ENCODE measurements around the gene BMP5.

Gene BMP5

GRCh38 chr6:55898342-55898741 lies 23.0 kb upstream of the BMP5 start:
- no peaks in the 10 kb centered on the region for H3K27me3 ChIP-seq (ENCODE audit: control insufficient read depth, insufficient read depth, low read length)
- H3K4me3 ChIP-seq (ENCODE audit: low read length): no peak overlapping the region
- peaks cover 9% of the 10 kb centered on the region for H3K4me1 ChIP-seq (ENCODE audit: control insufficient read depth, low read depth, low read length)
- H3K9ac ChIP-seq (ENCODE audit: low read length): no peak overlapping the region
- no peaks in the 10 kb centered on the region for H3K36me3 ChIP-seq (ENCODE audit: control insufficient read depth, low read depth, low read length)
- H3K9me3 ChIP-seq (ENCODE audit: control insufficient read depth, low read depth, low read length): no peaks in the 10 kb centered on the region
- H3K27ac ChIP-seq (ENCODE audit: low read length): no peak overlapping the region

- H3K9me3 ChIP-seq (ENCODE audit: control insufficient read depth, low read depth, low read length): no peaks in the 10 kb centered on the region
- H3K27ac ChIP-seq (ENCODE audit: low read length): no peak overlapping the region
- no peak overlapping the region for H3K4me3 ChIP-seq (ENCODE audit: low read length)
- no peaks in the 10 kb centered on the region for H3K27me3 ChIP-seq (ENCODE audit: control insufficient read depth, insufficient read depth, low read length)
- no peaks in the 10 kb centered on the region for H3K36me3 ChIP-seq (ENCODE audit: control insufficient read depth, low read depth, low read length)
- no peak overlapping the region for H3K9ac ChIP-seq (ENCODE audit: low read length)
- peaks cover 9% of the 10 kb centered on the region for H3K4me1 ChIP-seq (ENCODE audit: control insufficient read depth, low read depth, low read length)
These were observed 22.0 kb upstream of the BMP5 start for GRCh38 chr6:55897346-55897745.

DNA sequence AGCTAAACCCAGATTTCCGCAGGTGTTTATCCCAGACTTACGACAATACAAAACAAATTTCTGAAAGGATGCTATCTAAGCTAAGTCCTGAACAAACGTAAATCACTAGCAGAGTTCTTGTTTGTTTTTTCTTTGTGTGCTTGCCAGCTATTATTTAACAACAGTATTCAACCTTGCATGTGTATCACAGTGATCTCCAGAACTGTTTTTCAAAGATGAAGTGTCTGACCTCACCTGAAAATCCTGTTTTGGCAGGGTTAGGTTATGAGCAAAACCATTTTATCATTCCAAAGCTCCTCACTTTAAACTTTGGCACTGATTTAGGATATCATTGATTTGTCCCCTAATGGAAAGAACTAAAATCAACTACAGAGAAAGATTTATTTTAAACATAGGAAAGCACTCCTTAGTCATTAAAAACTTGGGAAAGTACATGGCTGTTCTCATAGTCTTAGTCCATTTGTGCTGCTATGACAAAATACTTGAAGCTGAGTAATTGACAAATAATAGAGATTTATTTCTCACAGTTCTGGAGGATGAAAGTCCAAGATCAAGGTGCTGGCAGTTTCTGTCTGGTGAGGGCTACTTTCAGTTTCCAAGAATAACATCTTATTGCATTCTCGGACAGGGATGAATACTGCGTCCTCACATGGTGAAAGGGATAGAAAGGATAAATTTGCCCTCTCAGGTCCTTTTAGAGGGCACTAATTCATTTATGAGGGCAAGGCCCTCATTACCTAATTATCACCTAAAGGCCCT lies 20.8 kb upstream of the BMP5 start:
- peaks cover 9% of the 10 kb centered on the region for H3K4me1 ChIP-seq (ENCODE audit: control insufficient read depth, low read depth, low read length)
- no peaks in the 10 kb centered on the region for H3K36me3 ChIP-seq (ENCODE audit: control insufficient read depth, low read depth, low read length)
- H3K27ac ChIP-seq (ENCODE audit: low read length): no peak overlapping the region
- H3K9me3 ChIP-seq (ENCODE audit: control insufficient read depth, low read depth, low read length): no peaks in the 10 kb centered on the region
- no peak overlapping the region for H3K9ac ChIP-seq (ENCODE audit: low read length)
- no peak overlapping the region for H3K4me3 ChIP-seq (ENCODE audit: low read length)
- H3K27me3 ChIP-seq (ENCODE audit: control insufficient read depth, insufficient read depth, low read length): no peaks in the 10 kb centered on the region

DNA sequence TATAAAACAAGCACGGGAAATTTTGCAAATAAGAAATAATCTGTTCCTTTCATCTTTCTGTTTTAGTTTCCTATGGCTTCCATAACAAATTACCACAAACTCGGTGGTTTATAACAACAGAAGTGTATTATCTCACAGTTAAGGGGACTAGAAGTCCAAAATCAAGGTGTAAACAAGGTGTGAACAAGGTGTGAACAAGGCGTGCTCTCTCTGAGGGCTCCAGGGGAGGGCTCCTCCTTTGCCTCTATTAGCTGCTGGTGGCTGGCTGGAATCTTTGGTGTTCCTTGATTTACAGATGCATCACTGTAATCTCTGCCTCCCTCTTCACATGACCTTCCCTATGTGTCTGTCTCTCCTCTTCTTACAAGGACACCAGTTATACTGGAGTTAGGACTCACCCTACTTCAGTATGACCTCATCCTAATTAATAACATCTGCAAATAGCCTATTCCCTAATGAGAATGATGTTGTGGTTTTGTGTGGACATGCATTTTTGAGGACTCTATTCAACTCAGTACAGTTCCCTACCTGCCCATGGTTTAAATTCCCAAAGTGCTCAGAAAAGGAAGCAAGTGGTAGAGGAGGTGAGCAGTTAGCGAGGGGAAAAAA lies 17.5 kb upstream of the BMP5 start:
- no peaks in the 10 kb centered on the region for H3K27me3 ChIP-seq (ENCODE audit: control insufficient read depth, insufficient read depth, low read length)
- no peak overlapping the region for H3K4me3 ChIP-seq (ENCODE audit: low read length)
- H3K9me3 ChIP-seq (ENCODE audit: control insufficient read depth, low read depth, low read length): no peaks in the 10 kb centered on the region
- no peak overlapping the region for H3K27ac ChIP-seq (ENCODE audit: low read length)
- no peaks in the 10 kb centered on the region for H3K36me3 ChIP-seq (ENCODE audit: control insufficient read depth, low read depth, low read length)
- no peak overlapping the region for H3K9ac ChIP-seq (ENCODE audit: low read length)
- peaks cover 9% of the 10 kb centered on the region for H3K4me1 ChIP-seq (ENCODE audit: control insufficient read depth, low read depth, low read length)

GRCh38 chr6:55888917-55889316 lies 13.5 kb upstream of the BMP5 start:
- Histone ChIP-seq H3K9ac (ENCODE audit: low read length) (no peak overlapping the region), H3K4me3 (ENCODE audit: low read length) (no peak overlapping the region), H3K27ac (ENCODE audit: low read length) (no peak overlapping the region)

GRCh38 chr6:55886185-55886836 lies 10.9 kb upstream of the BMP5 start:
- Histone ChIP-seq H3K27ac (ENCODE audit: low read length) (no peak overlapping the region), H3K27me3 (ENCODE audit: control insufficient read depth, insufficient read depth, low read length) (no peaks in the 10 kb centered on the region), H3K9me3 (ENCODE audit: control insufficient read depth, low read depth, low read length) (no peaks in the 10 kb centered on the region), H3K36me3 (ENCODE audit: control insufficient read depth, low read depth, low read length) (no peaks in the 10 kb centered on the region), H3K4me1 (ENCODE audit: control insufficient read depth, low read depth, low read length) (no peaks in the 10 kb centered on the region), H3K4me3 (ENCODE audit: low read length) (no peak overlapping the region), H3K9ac (ENCODE audit: low read length) (no peak overlapping the region)

More at GRCh38 chr6:55888917-55889316, 13.5 kb upstream of the BMP5 start:
- Histone ChIP-seq H3K4me1 (ENCODE audit: control insufficient read depth, low read depth, low read length) (no peaks in the 10 kb centered on the region), H3K9me3 (ENCODE audit: control insufficient read depth, low read depth, low read length) (no peaks in the 10 kb centered on the region), H3K27me3 (ENCODE audit: control insufficient read depth, insufficient read depth, low read length) (no peaks in the 10 kb centered on the region), H3K36me3 (ENCODE audit: control insufficient read depth, low read depth, low read length) (no peaks in the 10 kb centered on the region)

GRCh38 chr6:55882718-55883569 lies 7.6 kb upstream of the BMP5 start:
- H3K9me3 ChIP-seq (ENCODE audit: control insufficient read depth, low read depth, low read length): no peaks in the 10 kb centered on the region
- no peak overlapping the region for H3K27ac ChIP-seq (ENCODE audit: low read length)
- no peaks in the 10 kb centered on the region for H3K27me3 ChIP-seq (ENCODE audit: control insufficient read depth, insufficient read depth, low read length)
- H3K36me3 ChIP-seq (ENCODE audit: control insufficient read depth, low read depth, low read length): no peaks in the 10 kb centered on the region
- H3K4me3 ChIP-seq (ENCODE audit: low read length): no peak overlapping the region
- H3K4me1 ChIP-seq (ENCODE audit: control insufficient read depth, low read depth, low read length): no peaks in the 10 kb centered on the region
- H3K9ac ChIP-seq (ENCODE audit: low read length): no peak overlapping the region

- Histone ChIP-seq H3K36me3 (ENCODE audit: control insufficient read depth, low read depth, low read length) (no peaks in the 10 kb centered on the region), H3K27me3 (ENCODE audit: control insufficient read depth, insufficient read depth, low read length) (no peaks in the 10 kb centered on the region), H3K4me3 (ENCODE audit: low read length) (no peak overlapping the region), H3K9me3 (ENCODE audit: control insufficient read depth, low read depth, low read length) (no peaks in the 10 kb centered on the region), H3K27ac (ENCODE audit: low read length) (no peak overlapping the region), H3K4me1 (ENCODE audit: control insufficient read depth, low read depth, low read length) (peaks cover 33% of the 10 kb centered on the region), H3K9ac (ENCODE audit: low read length) (no peak overlapping the region)
These were observed 1.9 kb upstream of the BMP5 start for GRCh38 chr6:55877283-55877682.

DNA sequence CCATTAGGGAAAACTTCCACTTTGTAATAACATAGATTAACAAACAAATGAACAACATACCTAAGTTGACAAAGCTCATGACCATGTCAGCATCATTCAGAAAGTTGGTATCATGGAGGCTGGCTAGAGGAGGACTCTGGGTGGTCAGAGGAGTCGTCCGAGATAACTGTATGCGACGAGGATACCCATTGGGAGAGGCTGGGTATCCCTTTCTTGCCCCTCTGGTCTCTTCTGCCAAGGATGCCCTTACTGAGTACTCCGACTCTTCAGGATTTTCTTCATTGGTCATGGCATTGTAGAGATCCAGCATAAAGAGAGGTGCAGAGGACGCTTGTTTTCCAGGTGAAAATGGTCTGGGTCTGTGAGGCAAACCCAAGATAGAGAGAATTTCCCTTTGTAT lies 1.1 kb downstream of the BMP5 start:
- H3K36me3 ChIP-seq (ENCODE audit: control insufficient read depth, low read depth, low read length): no peaks in the 10 kb centered on the region
- H3K27ac ChIP-seq (ENCODE audit: low read length): no peak overlapping the region
- no peaks in the 10 kb centered on the region for H3K27me3 ChIP-seq (ENCODE audit: control insufficient read depth, insufficient read depth, low read length)
- H3K4me1 ChIP-seq (ENCODE audit: control insufficient read depth, low read depth, low read length): peaks cover 33% of the 10 kb centered on the region
- no peak overlapping the region for H3K4me3 ChIP-seq (ENCODE audit: low read length)
- no peaks in the 10 kb centered on the region for H3K9me3 ChIP-seq (ENCODE audit: control insufficient read depth, low read depth, low read length)
- no peak overlapping the region for H3K9ac ChIP-seq (ENCODE audit: low read length)

DNA sequence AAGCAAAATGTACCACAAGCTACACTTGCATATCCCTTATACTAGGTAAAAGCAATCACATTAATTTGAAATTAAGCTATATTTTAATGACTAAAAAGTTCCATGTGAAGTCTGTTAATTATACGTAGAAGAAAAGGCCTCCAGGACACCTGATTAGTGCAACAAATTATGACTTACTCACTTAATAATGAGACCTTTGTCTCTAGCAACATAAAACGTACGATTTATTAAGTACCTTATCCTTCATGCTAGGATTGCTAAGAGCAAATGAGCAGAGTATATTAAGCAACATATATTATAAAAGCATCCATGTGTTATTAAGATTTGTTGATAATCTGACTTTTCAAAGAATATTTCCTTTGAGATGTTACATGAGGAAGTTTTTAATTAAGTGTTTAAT lies 2.5 kb downstream of the BMP5 start:
- Histone ChIP-seq H3K4me3 (ENCODE audit: low read length) (no peak overlapping the region), H3K9me3 (ENCODE audit: control insufficient read depth, low read depth, low read length) (no peaks in the 10 kb centered on the region), H3K4me1 (ENCODE audit: control insufficient read depth, low read depth, low read length) (peaks cover 33% of the 10 kb centered on the region), H3K9ac (ENCODE audit: low read length) (no peak overlapping the region), H3K27ac (ENCODE audit: low read length) (no peak overlapping the region), H3K27me3 (ENCODE audit: control insufficient read depth, insufficient read depth, low read length) (no peaks in the 10 kb centered on the region), H3K36me3 (ENCODE audit: control insufficient read depth, low read depth, low read length) (no peaks in the 10 kb centered on the region)

DNA sequence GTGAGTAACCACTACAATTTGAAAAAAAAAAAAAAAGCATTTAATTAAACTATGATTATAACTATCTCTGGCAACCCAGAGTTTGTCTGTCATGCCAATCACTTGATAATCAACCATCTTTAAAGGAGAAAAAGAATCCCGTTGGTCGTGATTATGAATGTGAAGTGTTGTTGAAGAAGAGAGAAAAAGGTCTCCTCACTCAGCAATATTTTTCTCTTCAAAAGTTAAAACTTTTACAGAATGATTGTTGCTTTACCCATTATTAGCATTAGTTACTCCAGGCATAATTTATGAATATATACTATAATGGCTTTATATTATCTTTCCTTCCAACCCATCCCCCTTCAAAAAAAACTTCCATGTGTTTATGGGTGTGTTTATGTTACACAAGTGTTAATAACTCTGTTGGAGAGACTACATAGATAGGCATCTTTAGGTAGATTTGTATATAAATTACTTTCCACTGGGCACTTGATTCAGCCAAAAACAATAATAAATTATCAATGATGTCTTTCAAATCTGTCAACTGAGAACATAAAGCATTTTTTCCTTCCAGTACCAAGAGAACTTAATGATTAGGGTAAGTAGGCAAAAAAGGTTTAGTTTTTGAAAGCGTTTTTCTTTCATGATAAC lies 5.1 kb downstream of the BMP5 start:
- no peaks in the 10 kb centered on the region for H3K9me3 ChIP-seq (ENCODE audit: control insufficient read depth, low read depth, low read length)
- peaks cover 11% of the 10 kb centered on the region for H3K4me1 ChIP-seq (ENCODE audit: control insufficient read depth, low read depth, low read length)
- H3K36me3 ChIP-seq (ENCODE audit: control insufficient read depth, low read depth, low read length): no peaks in the 10 kb centered on the region
- H3K27ac ChIP-seq (ENCODE audit: low read length): no peak overlapping the region
- no peak overlapping the region for H3K9ac ChIP-seq (ENCODE audit: low read length)
- H3K4me3 ChIP-seq (ENCODE audit: low read length): no peak overlapping the region
- H3K27me3 ChIP-seq (ENCODE audit: control insufficient read depth, insufficient read depth, low read length): no peaks in the 10 kb centered on the region
